H9 (cell line): ENCODE measurements around the gene ANKK1. TPM values are rescaled to one million over a fixed set of nuclear protein-coding genes. Genes with fewer than 3 reads are reported as not detected.

Experiments used
- DNase-seq: peaks from one replicate; pipeline ENCODE4 v3.0.0-alpha.2; 2017
- H2AFZ ChIP-seq: one replicate; pipeline ENCODE4 v1.6.1; 2013; ENCODE audit warnings: mild to moderate bottlenecking, low read length, control low read depth, moderate library complexity
- H2AK5ac ChIP-seq: 2 replicates; pipeline ENCODE4 v1.6.1; 2013; ENCODE audit warnings: low read length, control low read depth, mixed read lengths; ENCODE audit not compliant: insufficient read length
- H2BK120ac ChIP-seq: one replicate; pipeline ENCODE4 v1.6.1; 2013; ENCODE audit warnings: low read depth, mild to moderate bottlenecking, low read length, control low read depth, inconsistent platforms; ENCODE audit not compliant: poor library complexity, severe bottlenecking
- H2BK12ac ChIP-seq: 2 replicates; pipeline ENCODE4 v1.6.1; 2013; ENCODE audit warnings: low read length, control low read depth, mixed read lengths, low read depth; ENCODE audit not compliant: insufficient read length
- H2BK15ac ChIP-seq: 2 replicates; pipeline ENCODE4 v1.6.1; 2013; ENCODE audit warnings: low read depth, low read length, control low read depth
- H2BK20ac ChIP-seq: one replicate; pipeline ENCODE4 v1.6.1; 2013; ENCODE audit warnings: low read depth, mild to moderate bottlenecking, low read length, control low read depth, inconsistent platforms; ENCODE audit not compliant: poor library complexity, severe bottlenecking
- H2BK5ac ChIP-seq: 2 replicates; pipeline ENCODE4 v1.6.1; 2013; ENCODE audit warnings: low read length, control low read depth, mixed read lengths; ENCODE audit not compliant: insufficient read length
- H3K14ac ChIP-seq: 2 replicates; pipeline ENCODE4 v1.6.1; 2013; ENCODE audit warnings: low read length, control low read depth; ENCODE audit not compliant: insufficient read depth
- H3K18ac ChIP-seq: 2 replicates; pipeline ENCODE4 v1.6.1; 2013; ENCODE audit warnings: low read depth, mild to moderate bottlenecking, mixed read lengths, low read length, control low read depth; ENCODE audit not compliant: insufficient read length
- H3K23ac ChIP-seq: 2 replicates; pipeline ENCODE4 v1.6.1; 2013; ENCODE audit warnings: low read length, control low read depth, mixed read lengths, low read depth; ENCODE audit not compliant: insufficient read length
- H3K23me2 ChIP-seq: 2 replicates; pipeline ENCODE4 v1.6.1; 2013; ENCODE audit warnings: low read depth, mild to moderate bottlenecking, mixed read lengths, low read length, control low read depth; ENCODE audit not compliant: insufficient read length, poor library complexity, severe bottlenecking
- H3K27ac ChIP-seq: 2 replicates; pipeline ENCODE4 v1.5.1; 2013; ENCODE audit warnings: low read length, control low read depth, mixed read lengths, low read depth; ENCODE audit not compliant: insufficient read length
- H3K27me3 ChIP-seq: 2 replicates; pipeline ENCODE4 v1.6.1; 2013; ENCODE audit warnings: low read length, control low read depth, inconsistent platforms; ENCODE audit not compliant: insufficient read depth
- H3K4ac ChIP-seq: 2 replicates; pipeline ENCODE4 v1.6.1; 2013; ENCODE audit warnings: low read depth, mild to moderate bottlenecking, control low read depth, inconsistent platforms, low read length, moderate library complexity
- H3K4me1 ChIP-seq: 2 replicates; pipeline ENCODE4 v1.6.1; 2013; ENCODE audit warnings: low read length, control low read depth, inconsistent platforms; ENCODE audit not compliant: insufficient read depth
- H3K4me2 ChIP-seq: 2 replicates; pipeline ENCODE4 v1.6.1; 2013; ENCODE audit warnings: low read length, control low read depth, mixed read lengths; ENCODE audit not compliant: insufficient read length, insufficient read depth
- H3K56ac ChIP-seq: 2 replicates; pipeline ENCODE4 v1.6.1; 2013; ENCODE audit warnings: low read depth, mild to moderate bottlenecking, mixed read lengths, low read length, control low read depth; ENCODE audit not compliant: insufficient read length
- H3K79me1 ChIP-seq: 2 replicates; pipeline ENCODE4 v1.6.1; 2013; ENCODE audit warnings: low read depth, mild to moderate bottlenecking, moderate library complexity, low read length, control low read depth, inconsistent platforms; ENCODE audit not compliant: insufficient read depth, poor library complexity, severe bottlenecking
- H3K79me2 ChIP-seq: 2 replicates; pipeline ENCODE4 v1.6.1; 2013; ENCODE audit warnings: low read length, control low read depth, inconsistent platforms; ENCODE audit not compliant: insufficient read depth
- H3K9ac ChIP-seq: 2 replicates; pipeline ENCODE4 v1.6.1; 2013; ENCODE audit warnings: low read length, control low read depth, mixed read lengths; ENCODE audit not compliant: insufficient read length; ENCODE audit errors: extremely low read depth
- H3K9me3 ChIP-seq: one replicate; pipeline ENCODE4 v1.6.1; 2013; ENCODE audit warnings: low read depth, low read length, inconsistent platforms; ENCODE audit not compliant: control insufficient read depth
- H3T11ph ChIP-seq: one replicate; pipeline ENCODE4 v1.6.1; 2013; ENCODE audit warnings: mild to moderate bottlenecking, low read length, control low read depth, inconsistent platforms
- H4K20me1 ChIP-seq: one replicate; pipeline ENCODE4 v1.6.1; 2013; ENCODE audit not compliant: control insufficient read depth, insufficient read length, insufficient read depth
- H4K5ac ChIP-seq: 2 replicates; pipeline ENCODE4 v1.6.1; 2013; ENCODE audit warnings: low read depth, mild to moderate bottlenecking, mixed read lengths, low read length, control low read depth; ENCODE audit not compliant: insufficient read length
- H4K8ac ChIP-seq: replicated peaks from 2 replicates; pipeline ENCODE4 v1.6.1; 2013; ENCODE audit warnings: low read length, control low read depth, mixed read lengths, low read depth; ENCODE audit not compliant: insufficient read length
- H4K91ac ChIP-seq: 2 replicates; pipeline ENCODE4 v1.6.1; 2013; ENCODE audit warnings: low read depth, mild to moderate bottlenecking, moderate library complexity, mixed read lengths, low read length, control low read depth; ENCODE audit not compliant: insufficient read length
- H3K27ac Mint-ChIP-seq, 3 experiments: 2 replicates in 2 of 3; 3 replicates in 1 of 3; pipeline ENCODE4 v1.8.0; 2020 to 2021; ENCODE audit warnings: mixed read lengths in 3 of 3, mild to moderate bottlenecking in 1 of 3, moderate library complexity in 1 of 3
- H3K27me3 Mint-ChIP-seq: 2 replicates; pipeline ENCODE4 v1.8.0; 2021; ENCODE audit warnings: low read depth, mild to moderate bottlenecking, moderate library complexity, mixed read lengths
- H3K36me3 Mint-ChIP-seq, 3 experiments: 2 replicates in 2 of 3; 3 replicates in 1 of 3; pipeline ENCODE4 v1.8.0; 2020 to 2021; ENCODE audit warnings: low read depth in 3 of 3, mixed read lengths in 3 of 3; ENCODE audit not compliant: insufficient read depth in 1 of 3
- H3K4me1 Mint-ChIP-seq, 2 experiments: 2 replicates each; pipeline ENCODE4 v1.8.0; 2020; ENCODE audit warnings: mixed read lengths in 2 of 2
- H3K4me3 Mint-ChIP-seq, 2 experiments: 2 replicates in 1 of 2; 3 replicates in 1 of 2; pipeline ENCODE4 v1.8.0; 2020 to 2021; ENCODE audit warnings: mild to moderate bottlenecking in 2 of 2, mixed read lengths in 2 of 2, moderate library complexity in 1 of 2
- H3K9me3 Mint-ChIP-seq, 2 experiments: 2 replicates in 1 of 2; 3 replicates in 1 of 2; pipeline ENCODE4 v1.8.0; 2020; ENCODE audit warnings: mild to moderate bottlenecking in 2 of 2, mixed read lengths in 2 of 2, moderate library complexity in 1 of 2
- CTCF ChIP-seq: fragments of 200-600 bp; sonication (generic); conservative IDR thresholded peaks from 3 replicates; pipeline ENCODE4 v1.8.0; 2021; ENCODE audit warnings: antibody characterized with exemption, mild to moderate bottlenecking
- WGBS: extraction: QIAGEN DNeasy Blood & Tissue Kit; methylation state at CpG from one replicate; pipeline ENCODE4 v1.1.7; 2013; ENCODE audit warnings: missing lambda C conversion rate, low lambda C conversion rate, mixed read lengths; ENCODE audit not compliant: insufficient read length; ENCODE audit errors: extremely low coverage; 5-methylcytosine and 5-hydroxymethylcytosine counted together
- total RNA-seq: library from RNA; stranded (reverse); gene quantifications from 2 replicates; pipeline ENCODE4 v1.2.1, GENCODE V29; 2021

The ANKK1 gene
- total RNA-seq, 1 experiment from 2014 or later, result 0.20 TPM

GRCh38 chr11:113369411-113369810 lies 18.2 kb upstream of the ANKK1 start:
- no peak overlapping the region for H3K14ac ChIP-seq
- no peak for TF ChIP-seq CTCF
- H2AFZ ChIP-seq, result no peak overlapping the region
- no peak overlapping the region for H2BK120ac ChIP-seq
- no peaks in the 10 kb centered on the region for H3K36me3 Mint-ChIP-seq
- H3K4me2 ChIP-seq, result no peak overlapping the region
- no peaks in the 10 kb centered on the region for H3K9me3 Mint-ChIP-seq
- no peaks in the 10 kb centered on the region for H3K79me1 ChIP-seq
- H3K4me1 Mint-ChIP-seq, result peaks cover 17 to 21% of the 10 kb centered on the region in 2 experiments
- H3K27ac Mint-ChIP-seq, result no peak overlapping the region
- no CpG with 5 or more reads among the region's 3 CpGs for WGBS
- no peak overlapping the region for H3K56ac ChIP-seq
- H3K27ac ChIP-seq, result no peak overlapping the region
- H4K91ac ChIP-seq, result no peak overlapping the region
- H3K4ac ChIP-seq, result no peak overlapping the region
- no peaks in the 10 kb centered on the region for H3K27me3 Mint-ChIP-seq
- H3K9ac ChIP-seq, result no peak overlapping the region
- no peaks in the 10 kb centered on the region for H3K9me3 ChIP-seq
- H2BK12ac ChIP-seq, result no peak overlapping the region
- H4K8ac ChIP-seq, result no peak overlapping the region
- no peaks in the 10 kb centered on the region for H3K27me3 ChIP-seq
- DNase-seq, result no peak
- no peak overlapping the region for H2BK20ac ChIP-seq
- H3K4me1 ChIP-seq, result peaks cover 3% of the 10 kb centered on the region; the same call in 1 of the 2 replicates
- no peak overlapping the region for H2BK15ac ChIP-seq
- H2BK5ac ChIP-seq, result no peak overlapping the region
- H3K4me3 Mint-ChIP-seq, result no peak overlapping the region
- H3K23me2 ChIP-seq, result no peaks in the 10 kb centered on the region
- no peaks in the 10 kb centered on the region for H3K79me2 ChIP-seq
- H3K18ac ChIP-seq, result no peak overlapping the region
- H4K20me1 ChIP-seq, result no peaks in the 10 kb centered on the region
- no peak overlapping the region for H3T11ph ChIP-seq
- H3K23ac ChIP-seq, result no peak overlapping the region
- no peak overlapping the region for H4K5ac ChIP-seq
- no peak overlapping the region for H2AK5ac ChIP-seq
